Endothelial cell of umbilical vein (primary cell): ENCODE results near the gene HIPK1. TPM values are rescaled to one million over a fixed set of nuclear protein-coding genes. Genes with fewer than 3 reads are reported as not detected.

ENCODE experiments used
- BruUV-seq: library from RNA; stranded (reverse); fragments of 400-500 nt; replicated peaks from 2 replicates; lab custom pipeline; 2021; lab: Mats Ljungman, UMichigan
- CTCF ChIA-PET: fragments of 300-600, 350-600 bp; sonication (Branson Sonifier 250); formaldehyde crosslinking; loops from one replicate; lab custom pipeline; 2021; ENCODE audit warnings: antibody characterized with exemption, inconsistent platforms; lab: Charles Lee
- POLR2A ChIA-PET: fragments of 300-600, 350-600 bp; sonication (Branson Sonifier 250); formaldehyde crosslinking; loops from one replicate; lab custom pipeline; 2021; ENCODE audit warnings: antibody characterized with exemption, inconsistent platforms; lab: Charles Lee
- DNase-seq: peaks from one replicate; pipeline ENCODE4 v3.0.0-alpha.2; 2011; ENCODE audit warnings: low read depth, low spot score
- FAIRE-seq: peaks from 2 replicates; lab custom pipeline; 2011; peaks lifted over from hg19 to GRCh38; lab: Jason Lieb, UNC
- H2AFZ ChIP-seq: 2 replicates; pipeline ENCODE4 v1.6.0; 2012; ENCODE audit warnings: low read depth, low read length, control low read depth, inconsistent platforms
- H3K27ac ChIP-seq: 2 replicates; pipeline ENCODE4 v1.5.1; 2011; ENCODE audit warnings: low read depth, mild to moderate bottlenecking, control low read depth, low read length, moderate library complexity; ENCODE audit not compliant: insufficient read depth
- H3K27me3 ChIP-seq, 2 experiments: 2 replicates each; pipeline versions ENCODE4 v1.6.0 to v1.6.1; 2011; ENCODE audit warnings: low read length in 2 of 2, mixed read lengths in 1 of 2; ENCODE audit not compliant: control insufficient read depth in 2 of 2, insufficient read depth in 2 of 2
- H3K36me3 ChIP-seq, 2 experiments: 2 replicates in 1 of 2; 3 replicates in 1 of 2; pipeline ENCODE4 v1.5.1; 2011; ENCODE audit warnings: low read length in 2 of 2, mild to moderate bottlenecking in 1 of 2, moderate library complexity in 1 of 2; ENCODE audit not compliant: control insufficient read depth in 2 of 2, insufficient read depth in 2 of 2; ENCODE audit errors: extremely low read depth in 1 of 2
- H3K4me1 ChIP-seq: 3 replicates; pipeline ENCODE4 v1.5.1; 2011; ENCODE audit warnings: mild to moderate bottlenecking, low read length; ENCODE audit not compliant: control insufficient read depth, insufficient read depth; ENCODE audit errors: extremely low read depth
- H3K4me2 ChIP-seq: 2 replicates; pipeline ENCODE4 v1.6.1; 2011; ENCODE audit warnings: low read length, control low read depth, mixed read lengths; ENCODE audit not compliant: insufficient read depth
- H3K4me3 ChIP-seq, 3 experiments: fragments of 200-600 bp in 1 of 3; sonication (generic), shearing (Covaris generic) in 1 of 3; replicated peaks in 1 of 3; 2 replicates each; pipeline ENCODE4 v1.5.1; 2011 to 2016; ENCODE audit warnings: control low read depth in 3 of 3, low read length in 3 of 3, mild to moderate bottlenecking in 2 of 3, inconsistent platforms in 1 of 3, low read depth in 1 of 3, moderate library complexity in 1 of 3; ENCODE audit not compliant: insufficient read depth in 1 of 3
- H3K79me2 ChIP-seq: 2 replicates; pipeline ENCODE4 v1.6.0; 2012; ENCODE audit warnings: low read length, inconsistent platforms; ENCODE audit not compliant: control insufficient read depth, insufficient read depth
- H3K9ac ChIP-seq: replicated peaks from 2 replicates; pipeline ENCODE3; 2011; ENCODE audit warnings: low read length, control low read depth; ENCODE audit not compliant: insufficient read depth; ENCODE audit errors: extremely low read depth
- H3K9me1 ChIP-seq: replicated peaks from 3 replicates; pipeline ENCODE4 v1.6.0; 2011; ENCODE audit warnings: mild to moderate bottlenecking, low read length; ENCODE audit not compliant: control insufficient read depth, insufficient read depth; ENCODE audit errors: extremely low read depth
- H3K9me3 ChIP-seq: replicated peaks from 2 replicates; pipeline ENCODE4 v1.5.1; 2012; ENCODE audit warnings: low read length, inconsistent platforms; ENCODE audit not compliant: control insufficient read depth, insufficient read depth
- H4K20me1 ChIP-seq: replicated peaks from 2 replicates; pipeline ENCODE3; 2011; ENCODE audit warnings: mild to moderate bottlenecking, low read length; ENCODE audit not compliant: control insufficient read depth, insufficient read depth; ENCODE audit errors: extremely low read depth
- GATA2 ChIP-seq: IDR thresholded peaks from 2 replicates; pipeline ENCODE4 v1.7.0; 2011; ENCODE audit warnings: low read depth, mild to moderate bottlenecking, moderate library complexity, mixed read lengths, low read length; ENCODE audit not compliant: insufficient read length, insufficient read depth
- JUN ChIP-seq: IDR thresholded peaks from 2 replicates; pipeline ENCODE4 v1.6.1; 2011; ENCODE audit warnings: borderline replicate concordance, low read depth; ENCODE audit not compliant: insufficient read length, insufficient read depth
- MAX ChIP-seq: IDR thresholded peaks from 2 replicates; pipeline ENCODE4 v1.6.1; 2011; ENCODE audit not compliant: insufficient read depth, insufficient read length
- MYC ChIP-seq: IDR thresholded peaks from one replicate; pipeline ENCODE4 v1.6.1; 2011; ENCODE audit warnings: mild to moderate bottlenecking, low read depth, low read length
- POLR2A ChIP-seq: IDR thresholded peaks from 2 replicates; pipeline ENCODE4 v1.6.1; 2012; ENCODE audit warnings: low read depth, mild to moderate bottlenecking, control low read depth, low read length
- POLR2AphosphoS5 ChIP-seq: IDR thresholded peaks from 2 replicates; pipeline ENCODE4 v1.6.1; 2012; ENCODE audit warnings: low read depth, mild to moderate bottlenecking, control low read depth, low read length, moderate library complexity; ENCODE audit not compliant: insufficient read depth
- dilution Hi-C: fragments of 300-500 bp; cut with MboI; formaldehyde crosslinking; loops from one replicate; pipeline ENCODE4 v1.15.0; 2019; ENCODE audit warnings: low sequenced_read_pairs; ENCODE audit not compliant: extremely low pct_ligation_motif_present
- intact Hi-C: fragments of 100-400 bp; cut with micrococcal nuclease; formaldehyde crosslinking; loops from one replicate; pipeline ENCODE4 v1.10.0; 2022
- polyA plus RNA-seq, 4 experiments: library from polyadenylated mRNA; depleted of rRNA in 3 of 4; stranded (reverse) in 3 of 4; unstranded in 1 of 4; fragments of >200 nt; gene quantifications; 2 replicates each; pipeline versions ENCODE4 v1.2.1 to v1.2.3, GENCODE V29; 2011 to 2012; ENCODE audit warnings: missing spikeins in 1 of 4
- total RNA-seq: library from RNA; stranded (reverse); gene quantifications from 2 replicates; pipeline ENCODE4 v1.2.3, GENCODE V29; 2021
- TF ChIP-seq, protein P1 (sequence below), 2 donors: IDR thresholded peaks; 1 replicate in 1 of 2; 2 replicates in 1 of 2; pipeline ENCODE4 v1.5.1; 2011; ENCODE audit warnings: low read length in 2 of 2, mild to moderate bottlenecking in 2 of 2, moderate library complexity in 2 of 2, control low read depth in 1 of 2, inconsistent platforms in 1 of 2, low read depth in 1 of 2; ENCODE audit not compliant: insufficient read depth in 1 of 2; ENCODE audit errors: extremely low read depth in 1 of 2

HIPK1 gene
- total and polyA plus RNA-seq, 2 donors (not counting 3 experiments of a cell fraction or from before 2014, with no cell fraction given): 39.3 to 56.1 TPM

DNA sequence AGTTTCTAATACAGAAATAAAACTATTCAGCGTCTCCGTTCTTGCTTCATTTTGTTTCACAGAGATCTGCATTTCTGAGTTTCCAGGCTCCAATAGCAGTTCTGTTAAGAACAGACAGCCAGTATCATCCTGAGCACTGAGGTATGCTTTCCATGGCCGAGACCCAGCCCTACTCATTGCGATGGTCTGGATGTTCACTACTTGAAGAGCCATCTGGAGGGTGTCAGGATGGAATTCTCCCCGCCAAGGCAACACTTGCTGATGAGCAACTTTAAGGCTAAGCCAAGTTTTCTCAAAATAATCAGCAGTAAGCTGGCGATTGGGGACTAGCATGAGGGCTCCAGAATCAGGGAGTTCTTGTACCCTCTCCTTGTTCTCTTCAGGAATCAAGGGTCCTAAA is 34.0 kb upstream of the HIPK1 start:
- Histone ChIP-seq H3K36me3 (peaks cover 13 to 17% of the 10 kb centered on the region in 2 experiments), H3K9me3 (no peaks in the 10 kb centered on the region), H2AFZ (no peak overlapping the region), H3K27ac (no peak overlapping the region), H3K4me2 (no peak overlapping the region), H3K4me3 (no peak overlapping the region), H3K79me2 (no peaks in the 10 kb centered on the region), H3K9me1 (no peaks in the 10 kb centered on the region), H3K27me3 (no peaks in the 10 kb centered on the region), H3K4me1 (peaks cover 5% of the 10 kb centered on the region), H3K9ac (no peak overlapping the region), H4K20me1 (no peaks in the 10 kb centered on the region)
- intact Hi-C loops (no loop called here), dilution Hi-C loops (no loop called here)
- POLR2A ChIA-PET: no interaction called here
- TF ChIP-seq JUN (no peak), POLR2A (no peak), POLR2AphosphoS5 (no peak), MYC (no peak), GATA2 (no peak), MAX (no peak)
- TF ChIP-seq, protein P1, sequence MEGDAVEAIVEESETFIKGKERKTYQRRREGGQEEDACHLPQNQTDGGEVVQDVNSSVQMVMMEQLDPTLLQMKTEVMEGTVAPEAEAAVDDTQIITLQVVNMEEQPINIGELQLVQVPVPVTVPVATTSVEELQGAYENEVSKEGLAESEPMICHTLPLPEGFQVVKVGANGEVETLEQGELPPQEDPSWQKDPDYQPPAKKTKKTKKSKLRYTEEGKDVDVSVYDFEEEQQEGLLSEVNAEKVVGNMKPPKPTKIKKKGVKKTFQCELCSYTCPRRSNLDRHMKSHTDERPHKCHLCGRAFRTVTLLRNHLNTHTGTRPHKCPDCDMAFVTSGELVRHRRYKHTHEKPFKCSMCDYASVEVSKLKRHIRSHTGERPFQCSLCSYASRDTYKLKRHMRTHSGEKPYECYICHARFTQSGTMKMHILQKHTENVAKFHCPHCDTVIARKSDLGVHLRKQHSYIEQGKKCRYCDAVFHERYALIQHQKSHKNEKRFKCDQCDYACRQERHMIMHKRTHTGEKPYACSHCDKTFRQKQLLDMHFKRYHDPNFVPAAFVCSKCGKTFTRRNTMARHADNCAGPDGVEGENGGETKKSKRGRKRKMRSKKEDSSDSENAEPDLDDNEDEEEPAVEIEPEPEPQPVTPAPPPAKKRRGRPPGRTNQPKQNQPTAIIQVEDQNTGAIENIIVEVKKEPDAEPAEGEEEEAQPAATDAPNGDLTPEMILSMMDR (IDR thresholded peaks at IDR 0.05; ENCODE audit: extremely low read depth in 1 of 2, insufficient read depth in 1 of 2, low read depth in 1 of 2, low read length in 2 of 2): no peak
- DNase-seq (no peak), FAIRE-seq (no peak)
- CTCF ChIA-PET: interaction anchor here (0.6 to 2.2 kb wide), 4 partner anchors 9 to 755 kb away, joined by 3 to 11 read pairs (median 4); partner anchors contain the start of gene AP4B1
- no TSS peak for BruUV-seq
